Measurements from ENCODE around the gene BIK. TPM values are rescaled to one million over a fixed set of nuclear protein-coding genes. Genes with fewer than 3 reads are reported as not detected.
A peak's percentile ranks its signal among the peaks of the same experiment; 100 is the strongest.

The BIK gene
- total and polyA plus RNA-seq, 10 donors, result 1.1 to 14.2 (median 2.3) TPM

DNA sequence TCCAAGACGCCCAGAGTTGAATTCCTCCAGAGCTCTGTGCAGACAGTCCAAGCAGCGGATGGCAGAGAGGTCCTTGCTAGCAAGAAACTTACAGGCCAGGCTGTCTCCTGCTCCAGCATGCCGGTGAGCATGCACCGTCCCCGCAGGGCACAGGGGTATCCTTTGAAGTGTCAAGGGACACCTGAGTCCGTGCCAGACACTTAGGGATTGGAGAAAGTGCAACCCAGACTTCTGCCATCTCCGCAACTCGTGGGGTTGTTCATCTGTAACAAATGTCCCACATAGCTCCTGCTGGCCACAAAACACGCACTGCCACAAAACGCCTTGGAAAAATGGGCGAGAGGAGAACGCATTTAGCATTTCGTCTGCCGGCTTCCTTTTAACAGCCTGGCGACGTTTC lies 54.1 kb downstream of the BIK start:
- intact Hi-C loops (cut with DNase I; ENCODE audit: low total_unique reads), result no loop called here
- H3K36me3 ChIP-seq, result peaks cover 0 to 82% (median 26%) of the 10 kb centered on the region in 6 donors
- H3K27me3 ChIP-seq (replicated peaks in 1 of 7), result no peaks in the 10 kb centered on the region
- H3K9me3 ChIP-seq, result no peaks in the 10 kb centered on the region
- WGBS, 5 donors, result 27 to 50% (median 42%) methylated on average over 16 of the region's 16 CpGs
- no peak for DNase-seq
- no peak overlapping the region for H3K4me3 ChIP-seq
- TF ChIP-seq, protein P1, sequence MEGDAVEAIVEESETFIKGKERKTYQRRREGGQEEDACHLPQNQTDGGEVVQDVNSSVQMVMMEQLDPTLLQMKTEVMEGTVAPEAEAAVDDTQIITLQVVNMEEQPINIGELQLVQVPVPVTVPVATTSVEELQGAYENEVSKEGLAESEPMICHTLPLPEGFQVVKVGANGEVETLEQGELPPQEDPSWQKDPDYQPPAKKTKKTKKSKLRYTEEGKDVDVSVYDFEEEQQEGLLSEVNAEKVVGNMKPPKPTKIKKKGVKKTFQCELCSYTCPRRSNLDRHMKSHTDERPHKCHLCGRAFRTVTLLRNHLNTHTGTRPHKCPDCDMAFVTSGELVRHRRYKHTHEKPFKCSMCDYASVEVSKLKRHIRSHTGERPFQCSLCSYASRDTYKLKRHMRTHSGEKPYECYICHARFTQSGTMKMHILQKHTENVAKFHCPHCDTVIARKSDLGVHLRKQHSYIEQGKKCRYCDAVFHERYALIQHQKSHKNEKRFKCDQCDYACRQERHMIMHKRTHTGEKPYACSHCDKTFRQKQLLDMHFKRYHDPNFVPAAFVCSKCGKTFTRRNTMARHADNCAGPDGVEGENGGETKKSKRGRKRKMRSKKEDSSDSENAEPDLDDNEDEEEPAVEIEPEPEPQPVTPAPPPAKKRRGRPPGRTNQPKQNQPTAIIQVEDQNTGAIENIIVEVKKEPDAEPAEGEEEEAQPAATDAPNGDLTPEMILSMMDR (IDR thresholded peaks at IDR 0.05 in 8 of 11, conservative IDR thresholded peaks at IDR 0.05 in 3 of 11), result no peak
- peak in 1 of 3 donors; percentile 4 for TF ChIP-seq POLR2AphosphoS5 (IDR thresholded peaks at IDR 0.05)
- TF ChIP-seq POLR2A (IDR thresholded peaks at IDR 0.05), result no peak
- H3K4me1 ChIP-seq, result peaks cover 0 to 42% (median 17%) of the 10 kb centered on the region in 6 donors
- H3K27ac ChIP-seq, result no peak overlapping the region

DNA sequence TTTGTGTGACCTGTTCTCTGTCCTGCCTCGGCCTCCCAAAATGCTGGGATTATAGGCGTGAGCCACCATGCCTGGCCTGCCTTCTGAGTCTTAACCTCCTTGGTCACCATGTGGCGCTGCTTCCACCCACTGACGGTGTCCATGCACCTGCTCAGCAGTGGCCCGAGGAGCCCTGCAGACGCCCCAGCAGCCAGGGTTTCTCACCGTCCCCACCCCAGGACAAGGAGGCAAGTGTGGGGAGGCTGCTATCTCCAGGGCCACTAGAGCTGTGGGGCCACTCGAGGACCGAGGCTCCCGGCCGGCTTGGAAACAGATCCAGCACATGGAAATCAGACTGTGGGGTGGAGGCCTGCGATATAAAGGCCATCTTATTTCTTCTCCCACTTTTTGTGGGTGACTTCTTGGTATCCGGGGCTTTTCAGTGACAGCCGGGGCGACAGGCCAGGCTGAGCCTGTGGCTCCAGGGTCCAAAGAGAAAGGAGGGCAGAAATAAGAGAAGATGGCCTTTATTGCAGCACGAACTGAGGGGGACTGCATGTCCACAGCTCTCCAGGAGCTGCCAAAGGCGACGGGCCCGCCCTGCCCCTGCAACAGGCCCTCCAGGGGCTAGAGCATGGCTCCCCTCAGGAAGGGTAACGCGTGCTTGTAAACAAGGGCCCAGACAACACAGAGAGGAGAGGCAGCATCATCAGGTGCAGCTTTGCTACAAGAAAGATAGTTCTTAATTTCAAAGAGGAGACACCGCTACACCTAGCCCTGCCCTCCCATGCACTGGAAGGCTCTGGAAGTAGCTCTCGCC lies 55.8 kb downstream of the BIK start:
- Histone ChIP-seq H3K4me1 (peaks cover 0 to 46% (median 13%) of the 10 kb centered on the region in 6 donors), H3K36me3 (peaks cover 0 to 82% (median 37%) of the 10 kb centered on the region in 6 donors), H3K27me3 (replicated peaks in 1 of 7) (no peaks in the 10 kb centered on the region), H3K27ac (no peak overlapping the region), H3K9me3 (no peaks in the 10 kb centered on the region), H3K4me3 (no peak overlapping the region)
- no peak for DNase-seq
- WGBS, 5 donors, result 87 to 95% (median 91%) methylated on average over 23 of the region's 23 CpGs
- intact Hi-C loops (cut with DNase I; ENCODE audit: low total_unique reads), result no loop called here
- TF ChIP-seq POLR2A (IDR thresholded peaks at IDR 0.05), result no peak
- TF ChIP-seq POLR2AphosphoS5 (IDR thresholded peaks at IDR 0.05), result no peak
- TF ChIP-seq, protein P1 (IDR thresholded peaks at IDR 0.05 in 8 of 11, conservative IDR thresholded peaks at IDR 0.05 in 3 of 11), result no peak

DNA sequence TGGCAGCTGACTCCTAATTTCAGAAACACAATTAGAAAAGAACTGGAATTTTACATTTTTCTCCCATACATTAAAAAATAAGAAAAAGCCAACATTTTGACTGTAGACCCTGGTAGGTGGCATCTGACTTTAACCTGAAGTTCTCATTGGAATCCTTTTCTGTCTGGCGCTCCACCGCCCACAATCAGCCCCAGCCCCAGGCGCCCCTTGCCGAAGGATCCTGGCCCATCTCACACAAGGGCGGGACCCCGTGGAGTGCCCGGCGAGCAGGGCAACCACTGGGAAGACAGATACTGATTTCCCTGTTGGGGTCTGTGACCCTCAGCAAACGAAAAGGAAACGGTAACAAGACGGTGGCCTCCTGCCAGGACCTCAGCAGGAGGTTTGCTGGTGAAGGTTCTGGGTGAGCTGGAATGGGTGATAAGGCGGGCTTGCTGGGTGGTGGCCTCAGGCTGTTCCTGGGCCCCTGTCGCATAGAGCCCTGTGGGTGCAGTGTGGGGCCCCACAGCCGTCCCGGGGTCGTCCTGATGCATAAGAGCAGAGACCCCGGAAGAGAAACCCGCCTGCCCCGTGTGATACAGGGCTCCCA lies 56.5 kb downstream of the BIK start:
- H3K36me3 ChIP-seq, result peaks cover 0 to 82% (median 45%) of the 10 kb centered on the region in 6 donors
- no peak overlapping the region for H3K4me3 ChIP-seq
- intact Hi-C loops (cut with DNase I; ENCODE audit: low total_unique reads), result no loop called here
- H3K9me3 ChIP-seq, result no peaks in the 10 kb centered on the region
- H3K27ac ChIP-seq, result no peak overlapping the region
- no peak for DNase-seq
- peaks cover 0 to 46% (median 14%) of the 10 kb centered on the region in 6 donors for H3K4me1 ChIP-seq
- TF ChIP-seq, protein P1 (IDR thresholded peaks at IDR 0.05 in 8 of 11, conservative IDR thresholded peaks at IDR 0.05 in 3 of 11), result no peak
- TF ChIP-seq POLR2AphosphoS5 (IDR thresholded peaks at IDR 0.05), result no peak
- no peak for TF ChIP-seq POLR2A (IDR thresholded peaks at IDR 0.05)
- 87 to 93% (median 90%) methylated on average over 11 to 19 of the region's 19 CpGs for WGBS, 5 donors
- H3K27me3 ChIP-seq (replicated peaks in 1 of 7), result no peaks in the 10 kb centered on the region

Data from spleen (tissue), 11 donors.